Measurements from ENCODE around the gene CCDC171.

CCDC171 gene

DNA sequence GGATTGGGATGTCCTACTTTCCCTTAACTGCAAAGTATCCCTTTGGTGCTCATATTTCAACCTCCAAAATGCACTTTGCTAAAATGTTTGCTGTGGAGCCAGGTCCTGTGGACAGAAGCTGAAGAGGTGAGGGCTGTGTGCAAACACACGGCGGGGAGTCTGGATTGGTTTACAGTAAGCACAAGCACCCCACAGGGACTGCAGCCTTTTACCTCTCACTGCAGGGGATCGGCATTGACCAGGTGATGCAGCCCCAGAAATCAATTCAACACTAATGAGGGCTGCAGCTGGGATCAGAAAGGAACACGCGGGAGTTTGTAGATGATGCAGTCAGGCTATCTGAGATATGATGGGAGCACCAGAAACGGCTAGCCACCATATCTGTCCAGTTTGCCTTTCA is 450.9 kb downstream of the CCDC171 start:
- FAIRE-seq = no peak

GRCh38 chr9:16004613-16005012 is 451.8 kb downstream of the CCDC171 start:
- FAIRE-seq = no peak

DNA sequence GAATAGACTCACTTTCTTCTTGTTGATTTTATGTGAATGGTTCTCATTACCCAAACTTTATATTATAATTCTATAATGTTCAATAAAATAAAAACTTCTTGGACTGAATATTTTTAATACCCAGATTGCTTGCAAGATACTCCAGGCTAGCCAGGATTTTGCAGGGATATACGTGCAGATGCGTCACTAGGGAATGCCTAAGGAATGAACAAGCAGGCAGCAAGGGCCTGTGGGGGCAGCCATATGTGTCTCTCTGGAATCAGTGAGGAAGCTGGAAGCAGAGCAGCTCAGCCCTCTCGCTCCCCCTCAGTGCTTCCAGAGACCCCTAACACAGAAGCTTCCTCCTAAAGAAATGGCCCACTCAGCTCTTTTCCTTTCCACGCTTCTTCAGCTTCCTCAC is 457.4 kb downstream of the CCDC171 start:
- FAIRE-seq = no peak

DNA sequence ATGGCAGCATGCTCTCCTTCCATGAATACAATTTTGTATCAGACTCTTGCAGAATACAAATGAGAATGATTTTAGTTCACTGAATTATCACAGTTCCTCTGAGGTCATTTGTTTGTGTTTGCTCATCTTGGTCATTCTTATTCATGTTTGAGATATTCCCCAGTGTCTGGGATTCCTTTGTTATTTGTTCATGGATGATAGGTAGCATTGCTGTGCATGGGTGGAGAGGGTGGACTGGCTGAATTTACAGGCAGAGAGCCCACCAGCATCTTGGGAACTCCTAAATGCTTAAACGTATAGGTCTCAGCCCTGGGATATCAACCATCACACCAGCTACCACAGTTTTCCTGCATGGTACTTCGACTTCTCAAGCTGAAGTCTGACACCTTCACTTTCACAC is 459.8 kb downstream of the CCDC171 start:
- no peak for FAIRE-seq

GRCh38 chr9:16013366-16013765 is 460.5 kb downstream of the CCDC171 start:
- FAIRE-seq = no peak

- no peak for FAIRE-seq
Observed at GRCh38 chr9:16013826-16014225, 461.0 kb downstream of the CCDC171 start.

DNA sequence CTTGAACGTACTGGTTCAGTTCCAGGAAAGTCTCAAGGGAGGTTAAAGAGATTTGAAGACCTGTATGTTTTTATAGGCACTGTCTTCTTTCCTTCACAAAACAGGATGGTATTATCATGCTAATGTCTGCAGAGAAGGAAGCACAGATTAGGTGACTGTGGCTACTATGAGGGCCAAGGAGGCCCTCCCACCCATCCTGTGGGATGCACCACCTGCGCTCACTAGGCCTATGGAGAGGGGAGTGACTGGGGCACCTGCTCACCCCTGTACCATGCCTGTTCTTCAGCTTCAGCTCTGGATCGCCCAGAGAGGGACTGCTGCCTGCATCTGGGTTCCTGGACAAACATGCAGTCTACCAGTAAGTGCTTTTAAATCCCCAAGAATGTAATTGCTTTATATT is 469.4 kb downstream of the CCDC171 start:
- no peak for FAIRE-seq

DNA sequence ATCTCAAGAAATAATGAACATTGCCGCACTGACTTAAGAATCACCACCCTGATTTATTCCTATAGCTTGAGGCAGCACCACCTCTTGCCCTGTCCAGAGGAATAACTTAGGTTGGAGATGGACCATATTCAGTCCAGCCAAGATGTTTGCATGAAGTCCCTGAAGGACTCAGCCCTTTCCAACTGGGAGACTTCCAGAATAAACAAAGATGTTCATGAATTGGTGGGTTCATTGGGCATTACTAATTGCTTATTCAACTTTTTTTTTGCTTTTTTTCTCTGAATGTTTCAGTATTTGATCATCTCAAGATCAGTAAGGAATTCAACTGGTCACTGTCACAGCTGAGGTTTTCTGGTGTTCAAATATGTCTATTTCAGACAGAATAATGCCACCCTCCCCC is 470.6 kb downstream of the CCDC171 start:
- FAIRE-seq = no peak
